BE2C (cell line): Measurements from ENCODE around the gene GLIS1.
A peak's percentile ranks its signal among the peaks of the same experiment; 100 is the strongest.

Experiments
- DNase-seq: peaks from one replicate; pipeline ENCODE4 v3.0.0-alpha.2; 2020
- H3K27me3 ChIP-seq: fragments of 250-450 bp; sonication (Bioruptor Pico); 2 replicates; pipeline ENCODE4 v1.5.1; 2020; ENCODE audit warnings: mild to moderate bottlenecking
- H3K36me3 ChIP-seq: fragments of 250-450 bp; sonication (Bioruptor Pico); 2 replicates; pipeline ENCODE4 v1.5.1; 2020; ENCODE audit warnings: mild to moderate bottlenecking
- H3K4me1 ChIP-seq: fragments of 250-450 bp; sonication (Bioruptor Pico); 2 replicates; pipeline ENCODE4 v1.5.1; 2020
- H3K4me3 ChIP-seq: 2 replicates; pipeline ENCODE4 v1.5.1; 2011; ENCODE audit warnings: low read depth, low read length
- H3K9me3 ChIP-seq: fragments of 250-450 bp; sonication (Bioruptor Pico); 2 replicates; pipeline ENCODE4 v1.5.1; 2020
- TF ChIP-seq, protein P1 (sequence below): IDR thresholded peaks from 2 replicates; pipeline ENCODE4 v1.5.1; 2012; ENCODE audit warnings: mild to moderate bottlenecking, low read depth, low read length

GLIS1 gene

DNA sequence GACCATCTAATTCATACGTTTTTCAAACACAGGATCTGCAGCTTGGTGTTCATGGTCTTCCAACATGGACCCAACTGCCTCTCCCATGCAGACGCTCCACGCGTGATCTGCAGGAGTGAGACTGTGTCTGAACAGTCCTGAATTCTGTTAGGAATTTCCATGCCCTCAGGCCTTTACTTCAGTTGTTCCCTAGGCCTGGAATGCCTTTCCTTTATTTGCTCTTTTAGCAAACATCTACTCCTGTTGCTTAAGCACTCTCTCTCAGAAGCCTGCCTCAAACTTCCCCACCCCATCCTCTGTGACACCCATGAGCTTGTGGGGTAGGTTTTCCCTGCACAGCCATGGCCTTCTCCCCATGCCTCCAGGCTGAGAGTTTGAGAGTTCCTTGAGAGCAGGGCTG is 206.1 kb downstream of the GLIS1 start:
- H3K4me1 ChIP-seq = no peaks in the 10 kb centered on the region
- no peaks in the 10 kb centered on the region for H3K9me3 ChIP-seq
- no peak overlapping the region for H3K4me3 ChIP-seq
- TF ChIP-seq, protein P1, sequence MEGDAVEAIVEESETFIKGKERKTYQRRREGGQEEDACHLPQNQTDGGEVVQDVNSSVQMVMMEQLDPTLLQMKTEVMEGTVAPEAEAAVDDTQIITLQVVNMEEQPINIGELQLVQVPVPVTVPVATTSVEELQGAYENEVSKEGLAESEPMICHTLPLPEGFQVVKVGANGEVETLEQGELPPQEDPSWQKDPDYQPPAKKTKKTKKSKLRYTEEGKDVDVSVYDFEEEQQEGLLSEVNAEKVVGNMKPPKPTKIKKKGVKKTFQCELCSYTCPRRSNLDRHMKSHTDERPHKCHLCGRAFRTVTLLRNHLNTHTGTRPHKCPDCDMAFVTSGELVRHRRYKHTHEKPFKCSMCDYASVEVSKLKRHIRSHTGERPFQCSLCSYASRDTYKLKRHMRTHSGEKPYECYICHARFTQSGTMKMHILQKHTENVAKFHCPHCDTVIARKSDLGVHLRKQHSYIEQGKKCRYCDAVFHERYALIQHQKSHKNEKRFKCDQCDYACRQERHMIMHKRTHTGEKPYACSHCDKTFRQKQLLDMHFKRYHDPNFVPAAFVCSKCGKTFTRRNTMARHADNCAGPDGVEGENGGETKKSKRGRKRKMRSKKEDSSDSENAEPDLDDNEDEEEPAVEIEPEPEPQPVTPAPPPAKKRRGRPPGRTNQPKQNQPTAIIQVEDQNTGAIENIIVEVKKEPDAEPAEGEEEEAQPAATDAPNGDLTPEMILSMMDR = no peak
- no peaks in the 10 kb centered on the region for H3K27me3 ChIP-seq
- H3K36me3 ChIP-seq = no peaks in the 10 kb centered on the region
- DNase-seq = no peak

DNA sequence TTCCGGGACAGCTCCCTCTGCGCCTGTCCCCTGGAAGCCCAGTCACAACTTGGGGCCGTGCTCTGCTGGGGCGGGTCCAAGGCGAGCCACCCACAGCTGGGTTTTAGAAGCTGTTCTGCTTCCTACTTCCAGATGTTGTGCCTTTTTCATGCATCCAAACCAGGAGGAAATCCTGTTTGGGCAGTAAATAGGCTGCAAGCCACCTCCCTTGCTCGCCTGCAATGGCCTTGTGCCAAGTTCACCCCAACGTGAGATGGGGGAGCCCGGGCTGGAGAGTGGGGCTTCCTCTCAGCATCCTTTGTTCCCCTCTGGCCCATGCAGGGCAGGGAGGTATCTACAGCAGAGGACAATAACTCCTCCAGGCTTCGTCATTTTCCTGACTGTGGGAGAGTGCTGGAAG is 206.6 kb downstream of the GLIS1 start:
- DNase-seq = no peak
- Histone ChIP-seq H3K36me3 (no peaks in the 10 kb centered on the region), H3K9me3 (no peaks in the 10 kb centered on the region), H3K27me3 (no peaks in the 10 kb centered on the region), H3K4me1 (no peaks in the 10 kb centered on the region), H3K4me3 (no peak overlapping the region)
- TF ChIP-seq, protein P1 = no peak

DNA sequence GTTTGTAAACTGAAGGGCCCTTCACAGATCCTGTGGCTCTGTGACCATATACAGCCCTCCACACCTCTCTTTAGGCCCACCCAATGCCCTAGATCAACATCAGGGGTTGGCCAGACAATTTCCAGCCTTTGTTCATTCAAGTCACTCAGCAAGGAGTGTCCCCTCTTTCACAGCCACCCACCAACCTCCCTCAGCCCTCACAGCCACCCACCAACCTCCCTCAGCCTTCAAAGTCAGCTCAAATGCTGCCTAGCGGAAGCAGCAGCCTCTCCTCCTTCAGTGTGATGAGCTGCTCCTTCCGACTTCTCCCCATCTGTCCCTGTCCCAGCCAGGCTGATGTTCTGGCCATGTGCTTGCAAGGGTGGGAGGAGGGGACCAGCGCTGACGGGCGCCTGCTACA is 208.4 kb downstream of the GLIS1 start:
- no peaks in the 10 kb centered on the region for H3K9me3 ChIP-seq
- TF ChIP-seq, protein P1 = no peak
- peaks cover 17% of the 10 kb centered on the region for H3K4me1 ChIP-seq
- no peak overlapping the region for H3K4me3 ChIP-seq
- H3K36me3 ChIP-seq = no peaks in the 10 kb centered on the region
- no peak for DNase-seq
- no peaks in the 10 kb centered on the region for H3K27me3 ChIP-seq

DNA sequence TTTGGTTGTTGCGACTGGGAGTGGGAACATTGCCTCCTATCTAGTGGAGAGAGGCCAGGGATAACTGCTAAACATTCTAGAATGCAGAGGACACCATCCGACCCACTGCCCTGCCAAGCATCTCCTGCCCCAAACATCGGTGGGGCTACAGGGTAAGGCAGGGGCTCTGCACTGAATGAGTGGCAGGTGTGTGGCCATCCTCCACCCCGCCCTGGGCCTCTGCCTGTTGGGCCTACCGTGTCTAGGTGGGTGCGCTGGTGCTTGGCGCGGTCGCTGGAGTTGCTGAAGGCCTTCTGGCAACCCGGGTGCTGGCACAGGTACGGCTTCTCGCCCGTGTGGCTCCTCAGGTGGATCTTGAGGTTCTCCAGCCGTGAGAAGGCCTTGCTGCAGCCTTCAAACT is 209.4 kb downstream of the GLIS1 start:
- DNase-seq = no peak
- no peaks in the 10 kb centered on the region for H3K36me3 ChIP-seq
- H3K9me3 ChIP-seq = no peaks in the 10 kb centered on the region
- no peak overlapping the region for H3K4me3 ChIP-seq
- TF ChIP-seq, protein P1 = no peak
- no peaks in the 10 kb centered on the region for H3K27me3 ChIP-seq
- peaks cover 17% of the 10 kb centered on the region for H3K4me1 ChIP-seq

DNA sequence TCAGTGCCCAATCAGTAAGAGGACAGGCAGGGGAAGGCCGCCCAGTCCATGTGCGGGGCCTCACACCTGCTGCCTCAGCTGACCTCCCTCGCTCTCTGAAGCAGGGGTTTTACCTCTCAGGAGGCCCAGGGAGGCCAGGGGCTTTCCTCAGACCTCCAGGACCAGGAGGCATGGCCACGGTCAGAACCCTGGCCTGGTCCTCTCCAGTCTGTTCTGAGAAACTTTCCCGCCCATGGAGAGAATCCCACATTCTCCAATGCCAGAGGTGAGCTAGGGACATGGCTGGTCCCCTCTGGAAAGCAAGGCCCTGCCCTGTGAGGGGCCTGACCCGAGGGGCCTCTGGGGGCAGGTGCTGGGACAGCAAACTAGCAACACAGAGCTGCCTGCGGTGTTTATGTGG is 211.6 kb downstream of the GLIS1 start:
- DNase-seq = no peak
- Histone ChIP-seq H3K4me1 (peaks cover 17% of the 10 kb centered on the region), H3K9me3 (no peaks in the 10 kb centered on the region), H3K4me3 (no peak overlapping the region), H3K36me3 (no peaks in the 10 kb centered on the region), H3K27me3 (no peaks in the 10 kb centered on the region)
- TF ChIP-seq, protein P1 = no peak

DNA sequence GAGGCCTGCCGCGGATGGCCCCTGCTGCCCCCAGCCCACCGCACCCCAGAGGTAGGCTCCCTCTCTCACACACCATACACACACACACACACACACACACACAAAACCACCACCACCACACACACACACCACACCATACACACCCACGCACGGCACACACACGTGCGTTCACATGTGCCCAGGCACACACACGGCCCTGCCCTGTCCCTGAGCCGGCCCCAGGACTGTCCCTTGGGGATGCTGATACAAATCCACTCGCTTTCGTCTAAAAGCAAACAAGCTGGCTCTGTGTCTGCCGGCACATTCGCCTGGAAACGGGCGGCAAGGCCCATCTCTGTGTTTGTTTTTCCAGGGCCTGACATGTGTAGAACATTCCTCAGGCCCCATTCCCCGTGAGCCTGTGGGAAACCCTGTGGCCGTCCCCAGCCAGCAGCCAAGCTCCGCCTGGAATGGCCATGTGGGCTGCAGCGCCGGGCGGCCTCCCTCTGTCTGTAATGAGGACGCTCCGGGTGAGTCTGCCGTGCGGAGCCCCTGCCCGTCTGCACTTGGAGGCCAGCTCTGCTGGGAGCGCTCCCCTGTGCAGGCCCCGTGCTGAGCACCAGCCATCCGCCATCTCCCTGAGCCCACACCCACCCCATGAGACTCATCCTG is 212.4 kb downstream of the GLIS1 start:
- H3K27me3 ChIP-seq = no peaks in the 10 kb centered on the region

More for the DNA sequence above, 212.4 kb downstream of the GLIS1 start:
- no peaks in the 10 kb centered on the region for H3K36me3 ChIP-seq
- peaks cover 17% of the 10 kb centered on the region for H3K4me1 ChIP-seq
- TF ChIP-seq, protein P1 = no peak
- no peaks in the 10 kb centered on the region for H3K9me3 ChIP-seq
- no peak overlapping the region for H3K4me3 ChIP-seq
- DNase-seq = peak; percentile 71
